BLaER1 treated with 17β-estradiol and CSF1 and Interleukin-3, amounts not matched to agents 10 nM and 100 nM (cell line): ENCODE data around the gene CLIP4.
A peak's percentile ranks its signal among the peaks of the same experiment; 100 is the strongest.

Source experiments
- H3K27ac ChIP-seq, 11 experiments: shearing (Covaris generic); formaldehyde crosslinking; 2 replicates each; pipeline ENCODE4 v1.8.1; 2022
- H3K27me3 ChIP-seq, 11 experiments: shearing (Covaris generic); formaldehyde crosslinking; 2 replicates each; pipeline ENCODE4 v1.8.1; 2022
- H3K36me3 ChIP-seq, 11 experiments: shearing (Covaris generic); formaldehyde crosslinking; 2 replicates each; pipeline ENCODE4 v1.8.1; 2022
- H3K4me1 ChIP-seq, 10 experiments: shearing (Covaris generic); formaldehyde crosslinking; 2 replicates each; pipeline ENCODE4 v1.8.1; 2022
- H3K4me2 ChIP-seq, 11 experiments: shearing (Covaris generic); formaldehyde crosslinking; 2 replicates each; pipeline ENCODE4 v1.8.1; 2022
- H3K4me3 ChIP-seq, 10 experiments: shearing (Covaris generic); formaldehyde crosslinking; 2 replicates each; pipeline ENCODE4 v1.8.1; 2022
- H3K9ac ChIP-seq, 11 experiments: shearing (Covaris generic); formaldehyde crosslinking; 2 replicates each; pipeline ENCODE4 v1.8.1; 2022
- H3K9me3 ChIP-seq, 11 experiments: shearing (Covaris generic); formaldehyde crosslinking; replicated peaks in 1 of 11; 2 replicates each; pipeline ENCODE4 v1.8.1; 2022
- H4K20me1 ChIP-seq, 11 experiments: shearing (Covaris generic); formaldehyde crosslinking; 2 replicates each; pipeline ENCODE4 v1.8.1; 2022
- Cebpa-rat ChIP-seq, 11 experiments: shearing (Covaris generic); IDR thresholded peaks; 2 replicates each; pipeline ENCODE4 v1.8.1; 2022

CLIP4 gene

GRCh38 chr2:29110916-29111535 lies 4.2 kb upstream of the CLIP4 start:
- peak overlapping the region in 2 of 11 experiments; percentile 55 to 81; a peak in 4 of 22 replicates for H3K4me2 ChIP-seq
- no peaks in the 10 kb centered on the region for H4K20me1 ChIP-seq
- H3K27ac ChIP-seq: peak overlapping the region in 2 of 11 experiments; percentile 14 to 52; a peak in 2 of 22 replicates

DNA sequence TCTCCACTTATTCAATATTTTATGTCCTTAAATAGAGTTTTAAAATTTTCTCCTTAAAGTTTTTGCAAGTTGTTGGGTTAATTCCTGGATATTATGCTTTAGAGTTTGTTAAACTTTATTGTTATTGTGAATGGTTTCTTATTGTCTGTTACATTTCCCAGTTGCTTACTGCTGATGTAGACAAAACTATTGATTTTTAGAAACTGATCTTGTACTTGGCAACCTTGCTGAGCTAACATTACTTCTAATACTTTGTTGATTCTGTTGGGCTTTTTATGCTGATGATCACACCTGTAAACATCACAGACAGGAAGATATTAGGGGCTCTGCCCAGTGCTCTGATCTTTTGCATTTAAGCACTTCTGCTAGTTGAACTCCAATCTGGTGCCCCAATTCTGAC lies 2.8 kb upstream of the CLIP4 start:
- Histone ChIP-seq H3K9ac (no peak overlapping the region), H4K20me1 (no peaks in the 10 kb centered on the region), H3K4me2 (peak overlapping the region in 2 of 11 experiments; percentile 79 to 81; a peak in 5 of 22 replicates), H3K36me3 (no peaks in the 10 kb centered on the region), H3K4me3 (no peak overlapping the region), H3K4me1 (peaks cover 0 to 67% (median 0%) of the 10 kb centered on the region in 10 experiments; a peak in 7 of 20 replicates), H3K9me3 (peaks cover 0 to 18% (median 12%) of the 10 kb centered on the region in 11 experiments; a peak in 20 of 22 replicates), H3K27me3 (no peaks in the 10 kb centered on the region), H3K27ac (peak overlapping the region in 3 of 11 experiments; percentile 79 to 88 (median 84); a peak in 4 of 22 replicates)
- no peak for TF ChIP-seq Cebpa-rat (IDR thresholded peaks at IDR 0.05)

More at GRCh38 chr2:29110916-29111535, 4.2 kb upstream of the CLIP4 start:
- Histone ChIP-seq H3K9me3 (peaks cover 0 to 15% (median 12%) of the 10 kb centered on the region in 11 experiments; a peak in 20 of 22 replicates), H3K36me3 (no peaks in the 10 kb centered on the region), H3K9ac (peak overlapping the region in 1 of 11 experiments; percentile 48; a peak in 1 of 22 replicates), H3K27me3 (no peaks in the 10 kb centered on the region), H3K4me1 (peaks cover 0 to 54% (median 0%) of the 10 kb centered on the region in 10 experiments; a peak in 6 of 20 replicates), H3K4me3 (no peak overlapping the region)
- TF ChIP-seq Cebpa-rat (IDR thresholded peaks at IDR 0.05): no peak

- peaks cover 0 to 18% (median 12%) of the 10 kb centered on the region in 11 experiments; a peak in 20 of 22 replicates for H3K9me3 ChIP-seq
- H3K4me3 ChIP-seq: no peak overlapping the region
- H3K27ac ChIP-seq: peak overlapping the region in 3 of 11 experiments; percentile 79 to 88 (median 84); a peak in 6 of 22 replicates
- no peaks in the 10 kb centered on the region for H3K27me3 ChIP-seq
- H4K20me1 ChIP-seq: no peaks in the 10 kb centered on the region
- peaks cover 0 to 75% (median 0%) of the 10 kb centered on the region in 10 experiments; a peak in 7 of 20 replicates for H3K4me1 ChIP-seq
- no peak for TF ChIP-seq Cebpa-rat (IDR thresholded peaks at IDR 0.05)
- peak overlapping the region in 1 of 11 experiments; percentile 63; a peak in 2 of 22 replicates for H3K9ac ChIP-seq
- H3K4me2 ChIP-seq: peak overlapping the region in 3 of 11 experiments; percentile 55 to 81 (median 79); a peak in 6 of 22 replicates
- no peaks in the 10 kb centered on the region for H3K36me3 ChIP-seq
Observed at GRCh38 chr2:29113027-29113686, 2.1 kb upstream of the CLIP4 start.

- H3K27ac ChIP-seq: peak overlapping the region in 3 of 11 experiments; percentile 88 to 95 (median 93); a peak in 6 of 22 replicates
- H3K27me3 ChIP-seq: no peaks in the 10 kb centered on the region
- peak overlapping the region in 2 of 10 experiments; percentile 4 to 38; a peak in 2 of 20 replicates for H3K4me3 ChIP-seq
- peak overlapping the region in 3 of 11 experiments; percentile 55 to 94 (median 79); a peak in 6 of 22 replicates for H3K4me2 ChIP-seq
- H3K36me3 ChIP-seq: no peaks in the 10 kb centered on the region
- no peak for TF ChIP-seq Cebpa-rat (IDR thresholded peaks at IDR 0.05)
- no peaks in the 10 kb centered on the region for H4K20me1 ChIP-seq
- H3K9ac ChIP-seq: peak overlapping the region in 3 of 11 experiments; percentile 66 to 88 (median 78); a peak in 6 of 22 replicates
- peaks cover 0 to 18% (median 12%) of the 10 kb centered on the region in 11 experiments; a peak in 20 of 22 replicates for H3K9me3 ChIP-seq
- H3K4me1 ChIP-seq: peaks cover 0 to 82% (median 0%) of the 10 kb centered on the region in 10 experiments; a peak in 7 of 20 replicates
Observed at GRCh38 chr2:29113891-29114321, 1.3 kb upstream of the CLIP4 start.

- no peaks in the 10 kb centered on the region for H3K27me3 ChIP-seq
- no peak for TF ChIP-seq Cebpa-rat (IDR thresholded peaks at IDR 0.05)
Observed at GRCh38 chr2:29114586-29114945, 649 bp upstream of the CLIP4 start.

DNA sequence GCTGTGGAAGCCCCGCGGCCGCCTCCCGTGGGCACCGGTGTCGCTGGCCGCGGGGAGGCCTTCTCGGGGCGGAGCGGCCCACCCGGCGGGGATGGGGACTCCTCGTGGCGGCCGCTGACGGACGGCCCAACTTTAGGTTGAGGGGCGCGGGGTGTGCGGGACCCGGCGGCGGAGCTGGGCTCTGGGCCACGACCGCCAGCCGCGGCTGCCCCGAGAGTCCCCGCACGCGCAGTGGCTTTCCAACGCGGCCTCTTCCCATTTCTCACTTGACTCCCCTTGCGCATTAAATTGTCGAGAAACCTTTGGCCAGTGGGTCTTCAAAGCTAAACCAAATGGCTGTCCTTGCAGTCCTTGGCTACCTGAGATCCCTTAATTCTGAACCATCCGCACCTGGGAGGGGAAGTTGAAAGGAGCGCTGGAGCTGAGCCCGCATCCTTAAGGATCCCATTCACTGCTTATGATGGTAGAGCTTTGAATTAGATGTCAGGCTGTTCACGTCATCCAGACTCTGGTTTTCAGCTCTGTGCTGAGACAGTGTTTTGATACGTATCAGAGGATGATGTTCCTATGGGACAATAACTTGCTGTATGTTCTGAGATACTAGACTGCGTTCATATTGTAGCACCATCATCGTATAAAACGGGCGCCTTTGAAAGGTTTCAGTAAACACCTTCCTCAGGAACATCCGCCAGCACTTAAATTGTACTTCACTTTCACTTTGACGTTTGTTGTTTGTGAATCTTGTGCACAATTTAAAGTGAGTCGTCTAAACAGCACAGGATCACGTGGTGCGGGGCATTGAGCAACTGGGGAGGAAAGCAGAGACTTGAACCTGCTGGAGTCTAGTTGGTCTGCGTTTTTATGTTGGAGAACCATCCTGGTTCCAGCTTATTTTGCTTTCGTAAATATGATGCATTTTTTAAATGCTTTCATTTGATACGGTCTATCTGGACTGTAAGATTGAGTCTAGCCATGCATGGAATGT lies 874 bp downstream of the CLIP4 start:
- Histone ChIP-seq H3K27me3 (no peaks in the 10 kb centered on the region), H3K4me2 (peak overlapping the region in 5 of 11 experiments; percentile 3 to 82 (median 25); a peak in 6 of 22 replicates), H3K27ac (peak overlapping the region in 2 of 11 experiments; percentile 50 to 51; a peak in 5 of 22 replicates), H3K4me1 (peaks cover 0 to 83% (median 0%) of the 10 kb centered on the region in 10 experiments; a peak in 7 of 20 replicates), H3K4me3 (peak overlapping the region in 1 of 10 experiments; percentile 38; a peak in 2 of 20 replicates), H3K36me3 (no peaks in the 10 kb centered on the region), H3K9ac (peak overlapping the region in 2 of 11 experiments; percentile 5 to 34; a peak in 1 of 22 replicates), H4K20me1 (no peaks in the 10 kb centered on the region), H3K9me3 (peaks cover 0 to 18% (median 12%) of the 10 kb centered on the region in 11 experiments; a peak in 20 of 22 replicates)
- no peak for TF ChIP-seq Cebpa-rat (IDR thresholded peaks at IDR 0.05)

More at GRCh38 chr2:29114586-29114945, 649 bp upstream of the CLIP4 start:
- H3K27ac ChIP-seq: peak overlapping the region in 3 of 11 experiments; percentile 88 to 95 (median 93); a peak in 6 of 22 replicates
- H3K36me3 ChIP-seq: no peaks in the 10 kb centered on the region
- peaks cover 0 to 18% (median 12%) of the 10 kb centered on the region in 11 experiments; a peak in 20 of 22 replicates for H3K9me3 ChIP-seq
- no peaks in the 10 kb centered on the region for H4K20me1 ChIP-seq
- H3K4me2 ChIP-seq: peak overlapping the region in 3 of 11 experiments; percentile 55 to 94 (median 79); a peak in 6 of 22 replicates
- H3K4me1 ChIP-seq: peaks cover 0 to 89% (median 0%) of the 10 kb centered on the region in 10 experiments; a peak in 7 of 20 replicates
- H3K9ac ChIP-seq: peak overlapping the region in 3 of 11 experiments; percentile 66 to 88 (median 78); a peak in 6 of 22 replicates
- peak overlapping the region in 2 of 10 experiments; percentile 4 to 38; a peak in 3 of 20 replicates for H3K4me3 ChIP-seq

- Histone ChIP-seq H3K4me2 (peak overlapping the region in 2 of 11 experiments; percentile 69 to 82; a peak in 4 of 22 replicates), H3K27me3 (no peaks in the 10 kb centered on the region), H3K27ac (no peak overlapping the region), H3K9ac (no peak overlapping the region), H3K4me3 (no peak overlapping the region), H3K9me3 (peaks cover 0 to 18% (median 13%) of the 10 kb centered on the region in 11 experiments; a peak in 20 of 22 replicates), H4K20me1 (no peaks in the 10 kb centered on the region), H3K36me3 (peaks cover 0 to under 1% (median 0%) of the 10 kb centered on the region in 11 experiments; a peak in 1 of 22 replicates), H3K4me1 (peaks cover 0 to 66% (median 0%) of the 10 kb centered on the region in 10 experiments; a peak in 7 of 20 replicates)
- no peak for TF ChIP-seq Cebpa-rat (IDR thresholded peaks at IDR 0.05)
Observed at GRCh38 chr2:29117636-29118303, 2.6 kb downstream of the CLIP4 start.
